Measurements from ENCODE around the gene CDH13.

The CDH13 gene

DNA sequence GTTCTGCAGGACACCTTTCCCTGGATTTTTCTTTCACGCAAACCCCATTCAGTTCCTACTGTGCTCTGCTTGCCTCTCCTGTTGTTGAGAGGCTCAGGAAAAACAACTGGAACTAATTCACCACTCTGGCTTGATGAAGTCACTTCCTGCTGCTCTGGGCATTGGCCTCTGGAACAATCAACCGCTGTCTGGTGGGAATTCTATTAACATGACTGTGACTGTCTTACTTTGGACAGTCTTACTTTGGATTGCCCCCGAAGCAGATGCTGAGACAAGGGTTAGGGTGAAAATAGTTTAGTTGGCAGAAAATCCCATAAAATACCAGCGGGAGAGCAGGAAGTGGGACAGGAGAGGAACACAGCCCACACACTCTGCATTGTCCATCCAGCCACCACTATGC lies 1091.0 kb downstream of the CDH13 start:
- no peak for DNase-seq (ENCODE audit: low read depth in 2 of 2)

DNA sequence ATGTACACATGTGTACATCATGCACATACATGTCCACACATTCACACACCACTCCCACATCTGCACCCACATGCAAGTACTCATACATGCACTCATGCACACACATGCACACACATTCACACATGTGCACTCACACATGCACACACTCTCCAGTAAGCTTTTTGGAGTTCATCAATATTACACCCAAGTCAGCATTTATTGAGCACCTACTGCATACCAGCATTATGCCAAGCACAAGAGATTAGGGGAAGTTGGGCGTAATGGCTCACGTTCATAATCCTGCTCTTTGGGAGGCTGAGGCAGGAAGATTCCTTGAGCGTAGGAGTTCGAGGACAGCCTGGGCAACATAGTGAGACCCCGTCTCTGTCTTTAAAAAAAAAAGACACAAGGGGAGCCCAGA lies 1093.4 kb downstream of the CDH13 start:
- DNase-seq (ENCODE audit: low read depth in 2 of 2) = no peak

- no peak for DNase-seq (ENCODE audit: low read depth in 2 of 2)
Measured at GRCh38 chr16:83720981-83721380, 1094.2 kb downstream of the CDH13 start.

GRCh38 chr16:83721676-83722075 lies 1094.9 kb downstream of the CDH13 start:
- DNase-seq (ENCODE audit: low read depth in 2 of 2) = no peak

- no peak for DNase-seq (ENCODE audit: low read depth in 2 of 2)
Measured at GRCh38 chr16:83722456-83723183, 1095.9 kb downstream of the CDH13 start.

GRCh38 chr16:83723244-83723643 lies 1096.5 kb downstream of the CDH13 start:
- DNase-seq (ENCODE audit: low read depth in 2 of 2) = no peak

DNA sequence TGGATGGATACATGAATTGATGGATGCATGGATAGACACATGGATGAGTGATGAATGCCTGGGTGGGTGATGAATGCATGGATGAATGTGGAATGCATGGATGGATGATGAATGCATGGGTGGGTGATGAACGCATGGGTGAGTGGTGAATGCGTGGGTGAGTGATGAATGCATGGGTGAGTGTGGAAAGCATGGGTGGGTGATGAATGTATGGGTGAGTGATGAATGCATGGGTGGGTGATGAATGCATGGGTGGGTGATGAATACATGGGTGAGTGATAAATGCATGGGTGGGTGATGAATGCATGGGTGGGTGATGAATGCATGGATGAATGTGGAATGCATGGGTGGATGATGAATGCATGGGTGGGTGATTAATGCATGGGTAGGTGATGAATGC lies 1097.1 kb downstream of the CDH13 start:
- DNase-seq (ENCODE audit: low read depth in 2 of 2) = no peak

DNA sequence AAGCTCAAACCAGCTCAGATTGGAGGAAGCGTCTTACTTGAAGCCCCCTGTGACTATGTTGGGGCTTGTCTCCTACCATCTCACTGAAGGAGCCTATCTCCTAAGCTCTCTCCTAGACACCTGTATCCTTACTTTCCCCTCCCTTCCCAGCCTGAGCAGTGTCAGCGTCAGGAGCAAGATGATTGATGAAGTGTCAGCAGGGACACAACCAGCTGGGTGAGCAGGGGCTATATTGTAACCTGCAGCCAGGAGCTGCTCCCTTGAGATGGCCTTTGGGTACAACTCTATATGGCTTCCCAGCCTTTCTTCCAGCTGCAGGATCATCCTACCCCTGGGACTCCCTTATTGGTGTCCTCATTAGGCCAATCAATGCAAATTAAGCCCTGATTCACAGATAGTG lies 1097.8 kb downstream of the CDH13 start:
- DNase-seq (ENCODE audit: low read depth in 2 of 2) = no peak

DNA sequence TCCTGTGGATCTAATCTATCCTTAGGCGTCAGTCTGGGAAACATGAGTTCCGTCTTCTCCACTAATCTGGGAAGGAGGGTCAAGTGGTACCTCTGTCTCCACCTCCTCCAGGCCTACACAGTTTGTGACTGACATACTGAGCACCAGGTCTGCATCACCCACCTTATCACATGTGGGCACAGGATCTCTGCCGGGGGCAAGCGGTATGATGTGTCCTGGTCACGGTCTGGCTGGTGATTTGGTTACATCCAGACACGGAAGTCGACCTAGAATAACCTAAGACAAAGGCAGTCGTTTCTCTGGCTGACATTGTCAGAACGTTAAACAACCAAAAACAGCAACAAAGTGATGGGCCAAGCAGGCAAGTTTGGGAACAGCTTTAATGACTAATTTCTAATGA lies 1098.5 kb downstream of the CDH13 start:
- no peak for DNase-seq (ENCODE audit: low read depth in 2 of 2)

- no peak for DNase-seq (ENCODE audit: low read depth in 2 of 2)
Measured at GRCh38 chr16:83727018-83727417, 1100.2 kb downstream of the CDH13 start.

GRCh38 chr16:83727751-83728352 lies 1101.1 kb downstream of the CDH13 start:
- DNase-seq (ENCODE audit: low read depth in 2 of 2) = no peak

DNA sequence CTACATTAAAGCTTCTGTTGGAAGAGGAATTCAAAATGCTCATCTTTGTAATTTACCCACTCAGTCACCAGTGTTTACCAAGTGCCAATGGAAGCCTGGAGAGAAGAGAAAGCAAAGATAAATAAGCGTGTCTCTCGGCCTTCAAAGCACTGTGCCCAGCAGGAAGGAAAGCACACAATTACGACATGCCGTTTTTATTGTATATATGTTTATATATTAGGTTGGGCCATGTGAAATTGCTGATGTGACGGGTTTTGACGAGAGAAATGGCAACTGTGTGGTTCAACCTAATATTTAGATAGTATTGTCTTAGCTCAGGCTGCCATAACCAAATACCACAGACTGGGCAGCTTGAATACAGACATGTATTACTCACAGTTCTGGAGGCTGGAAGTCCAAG lies 1101.7 kb downstream of the CDH13 start:
- DNase-seq (ENCODE audit: low read depth in 2 of 2) = no peak

DNA sequence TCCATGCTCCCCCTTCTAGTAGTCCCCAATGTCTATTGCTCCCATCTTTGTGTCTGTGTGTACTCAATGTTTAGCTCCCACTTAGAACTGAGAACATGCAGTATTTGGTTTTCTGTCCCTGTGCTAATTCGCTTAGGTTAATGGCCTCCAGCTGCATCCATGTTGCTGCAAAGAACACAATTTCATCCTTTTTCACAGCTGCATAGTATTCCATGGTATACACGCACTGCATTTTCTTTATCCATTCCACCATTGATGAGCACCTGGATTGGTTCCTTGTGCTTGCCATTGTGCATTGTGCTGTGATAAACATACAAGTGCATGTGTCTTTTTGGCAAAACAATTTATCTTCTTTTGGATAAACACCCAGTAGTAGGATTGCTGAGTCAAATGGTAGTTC lies 1104.0 kb downstream of the CDH13 start:
- DNase-seq (ENCODE audit: low read depth in 2 of 2) = no peak

DNA sequence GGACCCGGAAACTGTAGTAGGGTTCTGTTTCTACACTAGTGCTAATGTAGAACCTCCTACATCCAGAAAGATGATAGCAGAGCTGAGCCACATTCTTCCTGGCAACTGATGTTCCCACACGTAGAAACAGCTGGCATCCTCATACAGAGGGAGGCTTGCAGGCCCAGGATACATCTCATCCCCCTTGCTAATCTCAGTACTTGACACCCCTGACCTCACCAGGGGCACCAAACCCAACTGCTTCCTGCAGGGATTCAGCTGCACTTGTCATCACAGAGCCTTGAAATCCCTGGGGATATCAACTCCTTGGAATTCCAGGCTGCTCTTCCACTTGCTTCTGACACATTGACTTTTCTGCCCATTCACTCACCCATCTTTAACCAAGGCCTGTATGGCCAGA lies 1105.8 kb downstream of the CDH13 start:
- no peak for DNase-seq (ENCODE audit: low read depth in 2 of 2)

- DNase-seq (ENCODE audit: low read depth in 2 of 2) = no peak
Measured at GRCh38 chr16:83733301-83733700, 1106.5 kb downstream of the CDH13 start.

DNA sequence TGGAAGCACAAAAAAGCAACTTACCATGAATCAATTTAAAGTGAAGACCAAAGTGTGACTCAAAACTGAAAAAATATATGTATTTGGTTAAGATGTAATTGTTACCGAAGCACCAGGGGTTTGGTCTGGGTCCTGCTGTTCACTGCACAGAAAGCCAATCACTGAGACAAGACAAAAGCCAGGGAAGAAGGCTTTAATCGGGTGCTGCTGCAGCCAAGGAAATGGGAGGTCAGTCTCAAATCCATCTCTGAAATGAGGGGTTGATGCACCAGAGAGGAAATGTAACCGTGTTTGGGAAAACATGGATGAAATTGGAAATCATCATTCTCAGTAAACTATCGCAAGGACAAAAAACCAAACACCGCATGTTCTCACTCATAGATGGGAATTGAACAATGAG lies 1107.4 kb downstream of the CDH13 start:
- DNase-seq (ENCODE audit: low read depth in 2 of 2) = no peak

GRCh38 chr16:83737729-83738354 lies 1111.1 kb downstream of the CDH13 start:
- DNase-seq (ENCODE audit: low read depth in 2 of 2) = no peak

DNA sequence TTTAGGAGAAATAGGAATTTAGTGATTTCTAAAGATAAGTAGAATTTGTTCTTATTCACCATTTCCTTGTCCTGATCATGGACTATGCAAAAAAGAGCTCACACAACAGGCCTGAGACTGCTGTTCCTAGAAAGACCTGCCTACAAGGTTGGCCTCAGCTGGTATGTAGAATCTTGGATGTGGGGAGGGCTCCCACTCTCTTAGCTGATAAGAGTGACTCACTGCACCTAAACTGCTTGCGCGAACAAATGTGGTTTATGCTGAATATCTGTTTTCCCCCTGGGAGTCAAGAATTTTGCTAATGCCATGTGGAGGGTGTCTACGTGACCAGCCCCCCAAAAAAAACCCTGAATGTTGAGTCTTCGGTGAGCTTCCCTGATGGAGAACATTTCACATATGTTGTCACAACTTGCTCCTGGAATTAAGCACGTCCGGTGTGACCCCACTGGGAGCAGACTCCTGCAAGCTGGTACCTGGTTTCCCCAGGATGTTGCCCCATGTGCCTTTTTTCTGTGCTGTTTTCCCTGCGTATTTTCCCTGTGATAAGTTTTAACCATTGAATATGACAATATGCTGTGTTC lies 1112.2 kb downstream of the CDH13 start:
- no peak for DNase-seq (ENCODE audit: low read depth in 2 of 2)

DNA sequence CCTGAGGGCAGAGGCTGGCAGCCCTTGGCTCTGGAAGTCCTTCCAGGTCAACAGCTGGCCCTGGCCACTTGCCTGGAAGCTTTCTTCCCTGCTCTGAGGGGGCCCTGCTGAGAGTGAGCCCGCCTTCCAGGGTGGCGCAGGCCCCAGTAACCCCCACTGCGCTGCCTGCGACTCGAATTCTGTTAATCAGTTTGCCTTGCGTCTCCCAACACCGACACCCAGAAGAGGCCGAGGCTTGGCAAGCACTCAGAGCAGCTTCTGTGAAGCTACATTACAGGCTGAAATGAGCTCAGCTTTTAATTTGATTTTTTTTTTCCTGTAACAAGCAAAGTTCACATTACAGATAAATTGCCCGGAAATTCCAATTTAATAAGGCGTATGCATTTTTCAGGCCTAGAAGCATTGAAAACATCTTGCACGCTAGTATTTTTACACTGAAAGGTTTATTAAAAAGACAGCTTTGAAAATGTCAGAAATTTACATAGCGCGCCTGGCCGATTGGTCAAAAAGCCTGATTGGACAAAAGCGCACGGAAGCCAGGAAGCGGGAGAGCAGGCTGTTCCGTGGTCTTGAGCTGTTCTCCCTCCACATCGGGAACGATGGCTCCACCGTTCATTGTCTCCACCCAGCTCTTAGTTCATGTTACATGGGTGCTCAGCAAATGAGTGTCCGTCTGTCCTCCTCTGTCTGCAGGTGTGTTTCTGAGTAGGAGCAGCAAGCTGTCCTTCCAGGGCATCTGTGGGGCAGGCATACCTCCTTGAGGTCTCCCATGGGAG lies 1115.5 kb downstream of the CDH13 start:
- no peak for DNase-seq (ENCODE audit: low read depth in 2 of 2)

GRCh38 chr16:83743241-83743640 lies 1116.5 kb downstream of the CDH13 start:
- DNase-seq (ENCODE audit: low read depth in 2 of 2) = no peak

- DNase-seq (ENCODE audit: low read depth in 2 of 2) = no peak
Measured at GRCh38 chr16:83743720-83744119, 1117.0 kb downstream of the CDH13 start.

GRCh38 chr16:83744441-83744981 lies 1117.7 kb downstream of the CDH13 start:
- DNase-seq (ENCODE audit: low read depth in 2 of 2) = no peak

Data from stimulated activated CD4-positive, alpha-beta T cell treated with anti-CD3 and anti-CD28 coated beads, Interleukin-15, amount 100 ng/mL, for 48 hours (primary cell).